H1 (cell line): ENCODE data around the gene KCNJ4. TPM values are rescaled to one million over a fixed set of nuclear protein-coding genes. Genes with fewer than 3 reads are reported as not detected.

ENCODE experiments used
- CBX5 ChIP-seq: fragments of 300-800, 300-1000 bp; sonication (generic); IDR thresholded peaks from 2 replicates; pipeline ENCODE4 v1.7.1; 2016; ENCODE audit warnings: antibody characterized with exemption, low read length, low read depth
- CBX8 ChIP-seq: fragments of 300-800, 300-1000 bp; sonication (generic); IDR thresholded peaks from 2 replicates; pipeline ENCODE4 v1.7.1; 2016; ENCODE audit warnings: low read depth, low read length, borderline replicate concordance
- HDAC2 ChIP-seq, 2 experiments: fragments of 300-600 bp in 1 of 2; sonication (generic) in 1 of 2; IDR thresholded peaks; 2 replicates each; pipeline ENCODE4 v1.6.1; 2011 to 2012; ENCODE audit warnings: low read depth in 2 of 2, low read length in 2 of 2, mild to moderate bottlenecking in 2 of 2, moderate library complexity in 2 of 2, borderline replicate concordance in 1 of 2, inconsistent platforms in 1 of 2
- HDAC6 ChIP-seq: IDR thresholded peaks from one replicate; pipeline ENCODE4 v1.7.1; 2012; ENCODE audit warnings: low read depth, mild to moderate bottlenecking, inconsistent platforms, low read length, moderate library complexity
- PHF8 ChIP-seq: fragments of 200-600 bp; sonication (generic); conservative IDR thresholded peaks from 2 replicates; pipeline ENCODE4 v1.7.1; 2012; ENCODE audit warnings: low read depth, mild to moderate bottlenecking, inconsistent platforms, low read length, moderate library complexity
- RAD21 ChIP-seq, 2 experiments: IDR thresholded peaks in 1 of 2; conservative IDR thresholded peaks in 1 of 2; 2 replicates each; pipeline ENCODE4 v1.6.1; 2011; ENCODE audit warnings: low read depth in 2 of 2, low read length in 2 of 2, improper control_type of control experiment in 1 of 2, inconsistent platforms in 1 of 2, mild to moderate bottlenecking in 1 of 2, moderate library complexity in 1 of 2
- SRF ChIP-seq: IDR thresholded peaks from 2 replicates; pipeline ENCODE4 v1.6.1; 2011; ENCODE audit warnings: mild to moderate bottlenecking, low read depth, low read length, moderate library complexity
- TAF1 ChIP-seq: IDR thresholded peaks from 2 replicates; pipeline ENCODE4 v1.6.1; 2011; ENCODE audit warnings: mild to moderate bottlenecking, low read depth, low read length
- polyA plus RNA-seq, 7 experiments: library from polyadenylated mRNA; depleted of rRNA in 3 of 7; stranded (reverse) in 5 of 7; unstranded in 2 of 7; fragments of >200 nt in 5 of 7; fragments of 200-250 nt in 2 of 7; gene quantifications; 1 replicate in 5 of 7; 2 replicates in 1 of 7; 4 replicates in 1 of 7; pipeline versions ENCODE4 v1.2.1 to v1.2.3, GENCODE V29; 2011 to 2013; ENCODE audit warnings: missing spikeins in 2 of 7, mixed read lengths in 2 of 7
- total RNA-seq: library from RNA; stranded (reverse); fragmentation: NEBNext Ultra II Directional; extraction: Animal tissue kit (Norgen Biotek cat#: 25700); gene quantifications from 2 replicates; pipeline ENCODE4 v1.2.1, GENCODE V29; 2021
- TF ChIP-seq, protein P1 (sequence below): IDR thresholded peaks from 2 replicates; pipeline ENCODE4 v1.6.1; 2012; ENCODE audit warnings: inconsistent platforms
- TF ChIP-seq, protein P2 (sequence below): IDR thresholded peaks from 2 replicates; pipeline ENCODE4 v1.6.1; 2011; ENCODE audit warnings: low read depth, mild to moderate bottlenecking, low read length; ENCODE audit not compliant: insufficient read depth
- TF ChIP-seq, protein P3 (sequence below): IDR thresholded peaks from 2 replicates; pipeline ENCODE4 v1.6.1; 2012; ENCODE audit warnings: inconsistent platforms

The KCNJ4 gene
- total and polyA plus RNA-seq, 2 of the 8 experiments (the other 6 are each of a cell fraction or from before 2014, with no cell fraction given) = 1.4 to 2.2 TPM

DNA sequence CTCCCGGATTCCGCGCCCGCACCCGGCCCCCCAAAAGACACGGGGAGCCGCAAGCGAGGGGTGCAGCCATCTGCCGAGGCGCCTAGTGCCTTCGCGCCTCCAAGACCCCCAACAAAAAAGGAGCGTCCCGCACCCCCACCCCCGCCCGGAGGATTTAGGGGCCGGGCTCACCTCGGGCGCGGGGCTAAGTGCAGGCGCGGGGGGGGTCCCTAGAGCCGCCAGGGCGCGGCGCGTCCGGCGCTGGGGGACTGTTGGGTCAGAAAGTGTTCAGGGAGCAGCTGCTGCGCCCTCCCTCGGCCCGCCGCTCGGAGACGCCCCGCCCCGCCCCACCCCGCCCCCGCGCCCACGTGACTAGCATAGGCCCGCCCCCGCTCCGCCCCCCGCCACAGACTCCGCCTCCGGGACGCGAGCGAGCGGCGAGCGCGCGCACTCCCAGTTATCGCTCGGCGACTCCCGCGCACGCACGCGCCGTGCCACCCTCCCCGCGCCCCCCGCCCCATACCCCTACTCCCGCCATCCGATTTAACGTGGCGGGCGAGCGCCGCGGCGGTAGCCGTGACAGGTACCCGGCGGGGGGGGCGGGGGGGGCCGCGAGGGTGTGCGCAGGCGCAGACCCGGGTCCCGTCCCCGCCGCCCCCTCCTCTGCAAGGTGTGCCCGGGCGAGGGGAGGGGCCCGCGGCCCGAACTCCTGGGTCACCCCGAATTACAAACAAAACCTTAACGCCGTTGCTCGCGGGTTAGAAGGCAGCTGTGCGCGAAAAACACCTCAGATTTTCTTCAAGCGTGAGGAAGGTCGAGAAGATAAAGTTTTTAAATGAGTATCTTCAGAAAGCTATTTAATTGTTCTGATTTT, 56.2 kb downstream of the KCNJ4 start (continued):
- TF ChIP-seq, protein P1, sequence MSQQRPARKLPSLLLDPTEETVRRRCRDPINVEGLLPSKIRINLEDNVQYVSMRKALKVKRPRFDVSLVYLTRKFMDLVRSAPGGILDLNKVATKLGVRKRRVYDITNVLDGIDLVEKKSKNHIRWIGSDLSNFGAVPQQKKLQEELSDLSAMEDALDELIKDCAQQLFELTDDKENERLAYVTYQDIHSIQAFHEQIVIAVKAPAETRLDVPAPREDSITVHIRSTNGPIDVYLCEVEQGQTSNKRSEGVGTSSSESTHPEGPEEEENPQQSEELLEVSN = no peak
- TF ChIP-seq TAF1 (peak; percentile 77), PHF8 (peak; percentile 61), HDAC2 (IDR thresholded peaks at IDR 0.05; ENCODE audit: borderline replicate concordance in 1 of 2, low read depth in 2 of 2, low read length in 2 of 2) (no peak), CBX5 (no peak), CBX8 (no peak), SRF (no peak), RAD21 (IDR thresholded peaks at IDR 0.05 in 1 of 2, conservative IDR thresholded peaks at IDR 0.05 in 1 of 2; ENCODE audit: low read depth in 2 of 2, low read length in 2 of 2) (no peak), HDAC6 (no peak)
- TF ChIP-seq, protein P2, sequence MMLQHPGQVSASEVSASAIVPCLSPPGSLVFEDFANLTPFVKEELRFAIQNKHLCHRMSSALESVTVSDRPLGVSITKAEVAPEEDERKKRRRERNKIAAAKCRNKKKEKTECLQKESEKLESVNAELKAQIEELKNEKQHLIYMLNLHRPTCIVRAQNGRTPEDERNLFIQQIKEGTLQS = no peak
- TF ChIP-seq, protein P3, sequence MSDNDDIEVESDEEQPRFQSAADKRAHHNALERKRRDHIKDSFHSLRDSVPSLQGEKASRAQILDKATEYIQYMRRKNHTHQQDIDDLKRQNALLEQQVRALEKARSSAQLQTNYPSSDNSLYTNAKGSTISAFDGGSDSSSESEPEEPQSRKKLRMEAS = 0 out of 2 replicates have a peak, but pooled peaks have one; percentile 13
